NK-92 treated with Interleukin-12 subunit alpha and Interleukin-12 subunit beta, amount 100 ng/mL, for 24 hours (cell line): ENCODE measurements around the gene KIF5C.

Experiments
- DNase-seq: peaks from one replicate; lab custom pipeline; 2025; lab: John Stamatoyannopoulos, UW

Gene KIF5C

DNA sequence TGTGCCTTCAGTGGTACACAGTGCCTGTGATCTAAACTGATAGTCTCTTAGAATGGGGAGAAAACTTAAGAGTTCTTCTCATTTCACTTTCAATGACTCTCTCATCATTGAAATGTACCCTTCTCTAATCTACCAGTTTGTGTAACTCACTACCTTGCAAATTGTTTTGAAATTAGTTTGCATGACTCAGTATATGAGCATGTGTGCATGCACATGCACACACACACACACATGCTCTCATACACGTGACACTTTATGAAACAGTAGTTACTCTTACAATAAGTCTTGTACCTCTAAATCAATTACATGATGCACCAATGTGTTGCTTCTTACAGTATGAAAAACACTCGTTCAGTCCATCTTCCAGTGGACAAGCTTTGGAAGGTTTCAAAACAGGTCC is 174.1 kb downstream of the KIF5C start:
- DNase-seq = no peak

- DNase-seq = no peak
Measured at GRCh38 chr2:149050188-149050587, 175.2 kb downstream of the KIF5C start.

GRCh38 chr2:149055751-149056150 is 180.7 kb downstream of the KIF5C start:
- no peak for DNase-seq

DNA sequence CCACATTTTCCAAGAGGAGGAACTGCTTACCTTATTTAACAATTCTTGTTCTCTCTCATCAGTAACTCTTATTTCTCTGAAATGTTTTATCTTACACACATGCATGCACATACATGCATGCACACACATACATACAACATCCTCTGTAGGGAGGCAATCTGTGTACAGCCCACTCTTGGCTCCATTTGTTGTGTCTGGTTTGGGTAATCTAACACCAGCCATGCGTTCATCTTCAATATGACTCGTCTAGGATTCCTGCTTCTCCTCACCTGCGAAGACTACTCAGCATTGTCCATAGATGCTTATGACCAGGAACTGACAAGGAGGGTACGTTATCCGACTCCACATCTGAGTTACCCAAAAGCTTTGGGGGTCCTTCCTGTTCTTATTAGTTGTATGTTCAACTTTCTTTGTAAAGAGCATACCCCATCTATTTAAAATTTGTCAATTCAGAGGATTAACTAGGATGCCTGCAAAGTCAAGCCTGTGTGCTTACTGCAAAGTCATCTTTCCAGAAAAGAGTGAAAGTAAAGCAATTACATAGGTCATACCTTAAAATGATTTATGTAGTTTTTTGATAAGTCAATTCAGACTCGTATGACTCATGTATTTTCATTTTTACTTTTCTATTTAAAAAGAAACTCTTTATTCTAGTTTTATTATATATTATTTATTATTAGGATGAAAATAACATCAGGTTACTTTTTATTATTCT is 181.7 kb downstream of the KIF5C start:
- no peak for DNase-seq

- DNase-seq = no peak
Measured at GRCh38 chr2:149057401-149057800, 182.4 kb downstream of the KIF5C start.

DNA sequence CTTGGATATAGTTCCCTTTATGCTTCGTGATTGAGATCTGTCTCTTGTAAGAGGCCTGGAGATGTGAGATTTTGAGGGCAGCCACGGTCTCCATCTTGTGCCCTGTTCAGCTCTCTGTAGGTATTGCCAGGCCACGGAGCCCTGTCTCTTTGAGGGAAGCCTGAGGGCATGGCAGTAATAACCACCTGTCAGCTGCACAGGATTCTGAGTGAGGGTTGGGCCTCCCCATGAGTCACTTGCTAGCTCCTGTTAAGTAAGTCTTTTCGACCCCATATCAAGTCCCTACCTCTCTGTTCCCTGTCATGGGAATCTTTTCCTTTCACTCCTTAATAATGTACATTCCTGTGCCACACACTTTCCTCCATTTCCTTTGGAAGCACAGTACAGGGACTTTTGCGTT is 183.9 kb downstream of the KIF5C start:
- no peak for DNase-seq

DNA sequence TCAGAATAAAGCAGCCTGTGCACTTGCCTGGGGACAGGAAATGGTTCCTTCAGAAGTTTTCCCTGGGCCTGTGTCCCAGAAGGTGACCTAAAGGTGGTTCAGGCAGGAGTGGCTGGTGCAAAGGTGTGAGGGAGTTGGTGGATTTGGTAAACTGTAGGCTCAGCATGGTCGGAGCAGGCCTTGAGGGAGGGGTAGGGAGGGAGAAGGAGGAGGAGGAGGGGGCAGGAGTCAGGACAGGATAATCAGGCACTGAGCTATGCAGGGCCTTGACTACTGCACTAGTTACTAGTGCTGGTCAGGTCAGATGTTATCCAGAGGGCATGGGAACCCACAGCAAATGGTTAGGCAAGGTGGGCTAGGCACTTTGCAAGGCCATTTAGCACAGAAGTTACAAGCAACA is 184.8 kb downstream of the KIF5C start:
- DNase-seq = no peak

DNA sequence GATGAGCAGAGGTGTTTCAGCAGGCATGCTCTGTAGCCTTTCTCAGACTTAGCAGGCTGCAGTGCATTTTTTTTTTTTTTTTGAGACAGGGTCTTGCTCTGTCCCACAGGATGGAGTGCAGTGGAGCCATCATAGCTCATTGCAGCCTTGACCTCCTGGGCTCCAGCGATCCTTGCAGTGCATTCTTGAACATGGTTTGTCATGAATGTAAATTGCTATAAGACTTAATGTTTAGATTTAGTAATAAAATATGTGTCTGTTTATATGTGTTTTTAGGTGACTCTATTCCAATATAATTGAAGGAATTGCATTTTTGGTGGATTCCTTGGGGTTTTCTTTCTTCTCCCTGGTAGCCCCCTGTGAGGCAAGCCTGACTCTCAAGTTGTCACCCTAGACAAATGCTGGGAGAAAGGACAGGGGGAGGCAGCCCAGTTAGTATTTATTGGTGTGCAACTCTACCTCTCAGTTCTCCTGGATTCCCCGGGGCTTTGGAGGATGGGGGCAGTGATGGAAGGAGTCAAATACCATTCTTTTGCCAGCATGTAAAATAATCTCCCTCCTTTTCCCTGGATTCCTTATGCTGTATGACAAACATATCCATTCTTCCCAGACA is 186.2 kb downstream of the KIF5C start:
- no peak for DNase-seq

DNA sequence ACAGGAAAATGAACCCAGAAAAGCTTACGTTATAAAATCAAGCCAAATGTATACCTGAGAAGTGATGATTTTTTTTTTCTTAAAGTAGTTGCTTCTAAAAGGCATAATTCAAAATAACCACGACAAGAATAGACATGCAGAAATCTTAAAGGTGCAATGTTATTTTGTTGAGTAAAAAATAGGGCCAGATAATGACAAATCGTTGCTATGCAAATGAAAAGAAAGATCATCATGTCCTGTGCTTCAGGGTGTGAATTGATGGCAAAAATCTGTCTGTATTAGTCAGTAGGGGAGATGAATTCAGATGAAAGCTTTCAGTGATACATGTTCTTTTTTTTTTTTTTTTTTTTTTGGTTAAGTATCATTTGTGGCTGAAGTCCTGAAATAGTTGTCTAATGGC is 187.5 kb downstream of the KIF5C start:
- DNase-seq = no peak

DNA sequence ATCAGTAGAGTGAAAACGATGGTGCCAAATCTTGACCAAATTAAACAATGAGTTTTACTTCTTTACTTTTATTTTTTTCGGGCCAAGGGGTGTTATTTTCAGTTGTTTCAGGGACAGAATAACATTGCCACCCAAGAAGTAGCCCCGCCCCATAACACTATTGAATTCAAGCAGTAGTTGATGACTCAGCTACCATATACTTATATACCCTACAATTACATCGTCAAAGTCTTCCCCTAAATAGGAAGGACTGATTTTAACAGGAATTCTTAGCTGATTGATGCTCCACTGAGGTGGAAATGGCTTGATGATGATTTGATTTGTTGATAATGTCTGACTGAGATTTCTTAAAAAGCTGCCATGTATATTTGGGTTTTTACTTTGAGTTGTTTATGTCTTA is 188.2 kb downstream of the KIF5C start:
- no peak for DNase-seq

GRCh38 chr2:149064365-149064841 is 189.4 kb downstream of the KIF5C start:
- DNase-seq = no peak

DNA sequence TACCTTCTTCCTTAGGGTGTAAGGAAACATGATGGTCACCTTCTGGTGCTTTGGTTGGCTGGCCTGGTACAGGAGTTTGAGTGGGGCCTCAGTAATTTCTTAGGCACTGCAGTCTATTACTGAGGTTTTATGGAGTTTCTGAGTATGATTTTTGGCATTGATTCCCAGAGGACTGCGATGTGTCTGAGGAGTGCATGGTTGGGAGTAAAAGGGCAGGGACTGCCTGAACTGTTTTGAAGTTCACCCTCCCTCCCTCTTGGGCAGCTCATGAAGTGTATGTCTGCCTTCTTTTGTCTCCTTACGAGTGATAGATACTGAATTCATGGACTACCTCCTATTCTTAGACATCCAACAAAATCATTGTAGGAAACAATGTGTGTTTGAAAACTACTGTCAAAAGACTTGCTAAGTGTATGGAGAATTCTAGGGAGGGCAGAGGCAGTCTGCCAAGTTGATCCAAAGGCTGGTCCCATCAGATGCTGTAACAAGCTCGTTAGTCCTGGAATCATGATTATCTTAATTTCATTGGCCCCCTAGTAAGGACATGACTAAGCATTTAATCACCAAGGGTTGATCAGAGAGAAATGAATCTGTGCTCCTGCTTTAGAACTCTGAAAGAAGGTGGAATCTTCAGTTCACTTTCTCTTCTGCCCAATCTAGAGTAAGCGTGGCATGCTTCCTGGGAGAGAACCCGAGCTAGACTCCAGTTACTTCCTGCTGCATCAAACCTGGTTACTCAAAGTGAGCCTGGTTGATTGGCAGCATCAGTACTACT is 190.0 kb downstream of the KIF5C start:
- DNase-seq = no peak

- DNase-seq = no peak
Measured at GRCh38 chr2:149068225-149068995, 193.4 kb downstream of the KIF5C start.

- DNase-seq = no peak
Measured at GRCh38 chr2:149068996-149069888, 194.2 kb downstream of the KIF5C start.

GRCh38 chr2:149070681-149071320 is 195.8 kb downstream of the KIF5C start:
- no peak for DNase-seq

DNA sequence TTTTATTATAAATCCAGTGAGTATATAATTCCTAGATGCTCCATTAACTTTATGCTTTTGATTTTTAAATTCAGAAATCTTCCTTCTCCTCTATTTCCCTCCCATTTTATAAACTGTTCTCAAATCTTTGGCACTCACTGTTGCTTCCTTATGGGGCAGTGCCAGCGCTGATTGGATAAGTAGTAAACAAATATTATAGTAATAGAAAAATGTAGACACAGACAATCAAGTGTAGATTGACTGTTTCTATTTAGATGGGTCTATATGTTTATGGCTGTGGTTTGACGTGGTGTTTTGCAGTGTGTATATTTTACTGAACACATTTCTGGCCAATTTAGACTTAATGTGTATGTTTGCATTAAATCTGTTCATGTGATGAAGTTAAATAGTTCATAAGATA is 200.1 kb downstream of the KIF5C start:
- no peak for DNase-seq

GRCh38 chr2:149075853-149076252 is 200.8 kb downstream of the KIF5C start:
- DNase-seq = no peak
